Measurements from ENCODE around the gene IRF2.

DNA sequence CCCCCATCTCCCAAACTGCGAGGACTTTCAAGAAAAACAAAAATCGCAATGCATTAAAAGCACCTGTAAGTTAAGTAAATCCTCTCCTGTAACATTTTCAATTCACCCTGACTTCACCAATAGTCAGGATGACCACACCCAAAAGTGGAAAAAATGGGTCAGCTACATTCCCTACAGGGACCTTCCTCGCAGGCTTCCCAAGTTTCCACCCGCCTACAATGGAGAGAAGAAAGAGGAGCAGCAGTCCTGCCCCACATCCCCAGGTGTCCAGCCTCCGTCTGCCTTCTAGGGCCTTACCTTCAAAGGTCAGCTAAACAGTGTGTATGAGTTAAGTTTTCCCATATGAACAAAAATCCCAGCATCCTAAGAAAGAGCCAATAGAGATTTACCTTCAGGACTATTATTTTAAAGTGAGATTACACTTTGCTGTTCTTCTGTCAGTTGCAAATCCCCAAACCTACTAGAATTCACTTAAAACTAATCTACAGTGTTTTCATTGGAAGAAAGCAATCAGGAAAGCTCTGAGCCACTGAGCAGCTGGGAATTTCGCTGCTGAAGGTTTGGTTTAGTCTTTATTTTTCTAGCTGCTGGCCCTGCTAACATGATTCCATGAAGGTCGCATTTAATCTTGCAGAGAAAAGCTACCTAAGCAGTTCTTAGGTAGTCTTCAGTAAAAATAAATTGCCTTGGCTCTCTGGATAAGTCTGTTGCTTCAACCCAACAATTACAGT lies 12.5 kb downstream of the IRF2 start:
- TF ChIP-seq, protein P1, sequence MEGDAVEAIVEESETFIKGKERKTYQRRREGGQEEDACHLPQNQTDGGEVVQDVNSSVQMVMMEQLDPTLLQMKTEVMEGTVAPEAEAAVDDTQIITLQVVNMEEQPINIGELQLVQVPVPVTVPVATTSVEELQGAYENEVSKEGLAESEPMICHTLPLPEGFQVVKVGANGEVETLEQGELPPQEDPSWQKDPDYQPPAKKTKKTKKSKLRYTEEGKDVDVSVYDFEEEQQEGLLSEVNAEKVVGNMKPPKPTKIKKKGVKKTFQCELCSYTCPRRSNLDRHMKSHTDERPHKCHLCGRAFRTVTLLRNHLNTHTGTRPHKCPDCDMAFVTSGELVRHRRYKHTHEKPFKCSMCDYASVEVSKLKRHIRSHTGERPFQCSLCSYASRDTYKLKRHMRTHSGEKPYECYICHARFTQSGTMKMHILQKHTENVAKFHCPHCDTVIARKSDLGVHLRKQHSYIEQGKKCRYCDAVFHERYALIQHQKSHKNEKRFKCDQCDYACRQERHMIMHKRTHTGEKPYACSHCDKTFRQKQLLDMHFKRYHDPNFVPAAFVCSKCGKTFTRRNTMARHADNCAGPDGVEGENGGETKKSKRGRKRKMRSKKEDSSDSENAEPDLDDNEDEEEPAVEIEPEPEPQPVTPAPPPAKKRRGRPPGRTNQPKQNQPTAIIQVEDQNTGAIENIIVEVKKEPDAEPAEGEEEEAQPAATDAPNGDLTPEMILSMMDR (IDR thresholded peaks at IDR 0.05): no peak
- TF ChIP-seq POLR2AphosphoS5 (IDR thresholded peaks at IDR 0.05): no peak
